Measurements from ENCODE around the gene CPED1.

The CPED1 gene

DNA sequence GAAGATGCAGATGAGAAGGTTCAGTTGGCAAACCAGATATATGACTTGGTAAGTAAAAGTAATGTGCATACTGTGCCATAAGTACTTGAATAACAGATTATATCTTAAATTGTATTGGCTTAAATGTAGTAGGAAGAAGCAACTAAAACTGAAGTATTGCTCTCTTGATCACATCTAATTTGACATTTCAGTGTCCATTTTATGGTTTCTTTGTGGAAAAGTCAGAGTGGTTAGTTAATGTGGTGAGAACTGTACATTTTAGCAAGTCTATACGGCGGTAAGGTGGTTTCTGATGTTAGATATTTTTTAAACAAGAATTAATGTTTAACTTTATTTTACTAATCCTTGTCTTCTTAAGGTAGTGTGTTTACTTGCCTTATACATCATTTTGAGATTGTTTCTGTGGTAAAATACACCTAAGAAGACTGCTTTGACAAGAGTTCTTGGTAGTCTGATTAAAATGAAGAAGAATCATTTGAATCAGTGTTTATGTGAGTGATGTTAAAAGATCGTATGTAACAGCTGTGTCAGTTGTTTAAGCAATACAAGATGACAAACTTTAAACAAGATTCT, 32.8 kb upstream of the CPED1 start:
- no peak overlapping the region for H3K9ac ChIP-seq (ENCODE audit: low read depth, low read length, poor library complexity)
- peaks cover 5 to 62% of the 10 kb centered on the region in 2 donors for H3K36me3 ChIP-seq (replicated peaks in 1 of 2; ENCODE audit: control insufficient read depth in 2 of 2, insufficient read depth in 2 of 2, low read length in 2 of 2)
- H3K4me3 ChIP-seq (ENCODE audit: low read length in 2 of 2): no peak overlapping the region
- no peak overlapping the region for H2AK5ac ChIP-seq (ENCODE audit: low read depth, low read length)
- H4K8ac ChIP-seq (ENCODE audit: low read depth, low read length): no peak overlapping the region
- no peaks in the 10 kb centered on the region for H3K27me3 ChIP-seq (ENCODE audit: control insufficient read depth in 3 of 3, insufficient read depth in 3 of 3, low read depth in 1 of 3, low read length in 3 of 3)
- H3K4ac ChIP-seq (ENCODE audit: low read length): no peak overlapping the region
- peaks cover 3% of the 10 kb centered on the region for H3K79me1 ChIP-seq (ENCODE audit: low read depth, low read length)
- no peak overlapping the region for H3K18ac ChIP-seq (ENCODE audit: low read length)
- H2BK15ac ChIP-seq (ENCODE audit: low read length): no peak overlapping the region
- no peak overlapping the region for H2BK12ac ChIP-seq (ENCODE audit: low read length)
- H3K4me2 ChIP-seq (ENCODE audit: insufficient read depth, low read length, poor library complexity, severe bottlenecking): no peak overlapping the region
- H4K91ac ChIP-seq (ENCODE audit: low read depth, low read length, poor library complexity): no peak overlapping the region
- no peak overlapping the region for H2BK120ac ChIP-seq (ENCODE audit: low read depth, low read length)
- H3K27ac ChIP-seq (replicated peaks; ENCODE audit: low read length): no peak overlapping the region
- no peak for DNase-seq (ENCODE audit: low spot score)
- H2BK5ac ChIP-seq (ENCODE audit: low read length): no peak overlapping the region
- no peak overlapping the region for H3K14ac ChIP-seq (ENCODE audit: low read length)
- peaks cover 3 to 6% of the 10 kb centered on the region in 2 donors for H3K4me1 ChIP-seq (ENCODE audit: control insufficient read depth in 2 of 2, insufficient read depth in 1 of 2, low read depth in 1 of 2, low read length in 2 of 2)
- H2AFZ ChIP-seq (ENCODE audit: low read length): no peak overlapping the region
- no peaks in the 10 kb centered on the region for H3K9me3 ChIP-seq (replicated peaks in 1 of 2; ENCODE audit: control insufficient read depth in 2 of 2, insufficient read depth in 1 of 2, low read depth in 1 of 2, low read length in 2 of 2)
- no peak overlapping the region for H3K23ac ChIP-seq (ENCODE audit: low read depth, low read length, poor library complexity)
- no CpG with 5 or more reads among the region's 3 CpGs for WGBS, 2 donors (ENCODE audit: extremely low coverage in 2 of 2, insufficient read length in 2 of 2, insufficient replicate concordance in 1 of 2)

DNA sequence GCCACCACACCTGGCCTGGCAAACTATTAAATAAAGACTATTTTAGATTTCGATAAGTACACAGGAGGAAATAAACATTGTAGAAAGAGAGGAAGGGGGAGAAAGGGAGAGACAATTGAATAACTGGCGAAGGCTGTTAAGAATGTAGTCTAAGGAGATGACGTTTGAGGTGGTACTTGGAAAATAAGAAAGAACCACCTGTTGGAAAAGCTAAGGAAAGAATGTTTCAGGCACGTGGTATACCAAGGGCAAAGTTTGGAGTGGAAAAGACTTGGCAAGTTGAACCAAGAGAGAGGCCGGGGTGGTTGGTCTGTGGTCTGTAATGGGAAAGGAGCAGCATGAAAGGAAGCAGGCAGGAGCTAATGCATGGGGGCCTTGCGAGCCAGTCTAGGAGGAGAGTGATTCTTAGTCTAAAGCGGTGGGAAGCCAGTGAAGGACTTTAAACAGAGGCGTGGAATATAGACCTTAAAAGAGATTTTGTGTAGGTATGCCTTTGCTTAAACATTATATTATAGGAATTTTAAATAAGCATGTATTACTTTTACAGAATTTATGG, 28.5 kb upstream of the CPED1 start:
- Histone ChIP-seq H2BK120ac (ENCODE audit: low read depth, low read length) (no peak overlapping the region), H2AK5ac (ENCODE audit: low read depth, low read length) (no peak overlapping the region), H3K27ac (replicated peaks; ENCODE audit: low read length) (no peak overlapping the region), H3K9me3 (replicated peaks in 1 of 2; ENCODE audit: control insufficient read depth in 2 of 2, insufficient read depth in 1 of 2, low read depth in 1 of 2, low read length in 2 of 2) (no peaks in the 10 kb centered on the region), H3K79me1 (ENCODE audit: low read depth, low read length) (no peaks in the 10 kb centered on the region), H3K14ac (ENCODE audit: low read length) (no peak overlapping the region), H3K4me2 (ENCODE audit: insufficient read depth, low read length, poor library complexity, severe bottlenecking) (no peak overlapping the region), H3K18ac (ENCODE audit: low read length) (no peak overlapping the region), H3K23ac (ENCODE audit: low read depth, low read length, poor library complexity) (no peak overlapping the region), H3K36me3 (replicated peaks in 1 of 2; ENCODE audit: control insufficient read depth in 2 of 2, insufficient read depth in 2 of 2, low read length in 2 of 2) (peaks cover 2 to 39% of the 10 kb centered on the region in 2 donors), H3K9ac (ENCODE audit: low read depth, low read length, poor library complexity) (no peak overlapping the region), H2BK12ac (ENCODE audit: low read length) (no peak overlapping the region), H3K4me1 (ENCODE audit: control insufficient read depth in 2 of 2, insufficient read depth in 1 of 2, low read depth in 1 of 2, low read length in 2 of 2) (no peaks in the 10 kb centered on the region), H3K4ac (ENCODE audit: low read length) (no peak overlapping the region), H2AFZ (ENCODE audit: low read length) (no peak overlapping the region), H3K27me3 (ENCODE audit: control insufficient read depth in 3 of 3, insufficient read depth in 3 of 3, low read depth in 1 of 3, low read length in 3 of 3) (no peaks in the 10 kb centered on the region), H4K8ac (ENCODE audit: low read depth, low read length) (no peak overlapping the region), H3K4me3 (ENCODE audit: low read length in 2 of 2) (no peak overlapping the region), H4K91ac (ENCODE audit: low read depth, low read length, poor library complexity) (no peak overlapping the region), H2BK15ac (ENCODE audit: low read length) (no peak overlapping the region), H2BK5ac (ENCODE audit: low read length) (no peak overlapping the region)
- no peak for DNase-seq (ENCODE audit: low spot score)
- no CpG with 5 or more reads among the region's 8 CpGs for WGBS, 2 donors (ENCODE audit: extremely low coverage in 2 of 2, insufficient read length in 2 of 2, insufficient replicate concordance in 1 of 2)

DNA sequence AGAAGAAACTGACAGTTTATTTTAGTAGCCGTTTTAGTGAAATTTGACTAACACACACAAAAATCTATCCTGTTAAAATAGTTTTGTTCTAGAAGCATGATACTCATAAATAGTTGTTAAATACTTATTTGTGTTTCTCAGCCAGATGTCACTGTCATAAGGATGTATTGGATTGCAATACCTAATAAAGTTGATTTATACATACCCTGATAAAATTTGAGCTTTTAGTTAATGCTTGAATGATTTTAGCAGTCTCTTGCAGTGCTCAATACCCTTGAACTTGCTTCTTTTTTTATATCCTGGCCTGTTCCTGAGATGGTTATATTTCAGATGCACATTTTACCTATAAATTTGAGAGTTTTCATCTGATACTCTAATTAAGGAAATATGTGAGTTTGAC, 27.8 kb upstream of the CPED1 start:
- Histone ChIP-seq H3K27ac (replicated peaks; ENCODE audit: low read length) (no peak overlapping the region), H3K4me1 (ENCODE audit: control insufficient read depth in 2 of 2, insufficient read depth in 1 of 2, low read depth in 1 of 2, low read length in 2 of 2) (no peaks in the 10 kb centered on the region), H2BK12ac (ENCODE audit: low read length) (no peak overlapping the region), H3K4me3 (ENCODE audit: low read length in 2 of 2) (no peak overlapping the region), H2AK5ac (ENCODE audit: low read depth, low read length) (no peak overlapping the region), H3K23ac (ENCODE audit: low read depth, low read length, poor library complexity) (no peak overlapping the region), H3K79me1 (ENCODE audit: low read depth, low read length) (no peaks in the 10 kb centered on the region), H3K14ac (ENCODE audit: low read length) (no peak overlapping the region), H3K36me3 (replicated peaks in 1 of 2; ENCODE audit: control insufficient read depth in 2 of 2, insufficient read depth in 2 of 2, low read length in 2 of 2) (peaks cover 2 to 39% of the 10 kb centered on the region in 2 donors), H3K18ac (ENCODE audit: low read length) (no peak overlapping the region), H2BK5ac (ENCODE audit: low read length) (no peak overlapping the region), H4K91ac (ENCODE audit: low read depth, low read length, poor library complexity) (no peak overlapping the region), H2AFZ (ENCODE audit: low read length) (no peak overlapping the region), H3K9me3 (replicated peaks in 1 of 2; ENCODE audit: control insufficient read depth in 2 of 2, insufficient read depth in 1 of 2, low read depth in 1 of 2, low read length in 2 of 2) (no peaks in the 10 kb centered on the region), H2BK120ac (ENCODE audit: low read depth, low read length) (no peak overlapping the region), H3K27me3 (ENCODE audit: control insufficient read depth in 3 of 3, insufficient read depth in 3 of 3, low read depth in 1 of 3, low read length in 3 of 3) (no peaks in the 10 kb centered on the region), H4K8ac (ENCODE audit: low read depth, low read length) (no peak overlapping the region), H3K9ac (ENCODE audit: low read depth, low read length, poor library complexity) (no peak overlapping the region), H3K4me2 (ENCODE audit: insufficient read depth, low read length, poor library complexity, severe bottlenecking) (no peak overlapping the region), H3K4ac (ENCODE audit: low read length) (no peak overlapping the region), H2BK15ac (ENCODE audit: low read length) (no peak overlapping the region)
- no CpG with 5 or more reads among the region's 1 CpG for WGBS, 2 donors (ENCODE audit: extremely low coverage in 2 of 2, insufficient read length in 2 of 2, insufficient replicate concordance in 1 of 2)
- DNase-seq (ENCODE audit: low spot score): no peak

DNA sequence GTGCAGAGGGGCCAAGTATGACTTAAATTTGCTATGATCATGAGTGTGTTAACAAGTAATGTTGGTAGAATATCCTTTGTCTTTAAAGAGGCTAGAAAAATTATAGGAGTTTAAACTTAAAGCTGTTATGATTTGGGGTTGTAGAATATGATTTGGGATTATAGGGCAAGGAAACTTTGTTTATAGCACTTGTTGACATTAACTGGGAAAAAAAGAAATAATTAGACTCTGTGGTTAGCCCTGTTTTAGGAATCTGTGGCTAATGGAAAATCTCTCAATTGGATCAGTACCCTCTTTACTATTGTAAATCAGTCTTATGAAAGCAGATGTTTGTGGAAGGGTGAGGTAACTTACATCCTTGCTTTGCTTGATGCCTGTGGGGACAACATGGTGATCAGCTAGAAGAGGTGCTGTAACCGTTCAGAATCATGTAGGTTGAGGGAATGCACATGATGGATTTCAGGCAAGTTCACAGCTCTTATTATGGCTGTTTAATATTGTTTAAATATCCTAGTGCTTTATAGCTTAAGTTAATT, 26.8 kb upstream of the CPED1 start:
- H2BK120ac ChIP-seq (ENCODE audit: low read depth, low read length): no peak overlapping the region
- H4K8ac ChIP-seq (ENCODE audit: low read depth, low read length): no peak overlapping the region
- no peak overlapping the region for H4K91ac ChIP-seq (ENCODE audit: low read depth, low read length, poor library complexity)
- H3K79me1 ChIP-seq (ENCODE audit: low read depth, low read length): no peaks in the 10 kb centered on the region
- no peak overlapping the region for H2AFZ ChIP-seq (ENCODE audit: low read length)
- no peak overlapping the region for H2BK12ac ChIP-seq (ENCODE audit: low read length)
- H3K27ac ChIP-seq (replicated peaks; ENCODE audit: low read length): no peak overlapping the region
- no peak for DNase-seq (ENCODE audit: low spot score)
- H2BK5ac ChIP-seq (ENCODE audit: low read length): no peak overlapping the region
- H3K4me2 ChIP-seq (ENCODE audit: insufficient read depth, low read length, poor library complexity, severe bottlenecking): no peak overlapping the region
- no peak overlapping the region for H2AK5ac ChIP-seq (ENCODE audit: low read depth, low read length)
- H3K36me3 ChIP-seq (replicated peaks in 1 of 2; ENCODE audit: control insufficient read depth in 2 of 2, insufficient read depth in 2 of 2, low read length in 2 of 2): peaks cover 2 to 39% of the 10 kb centered on the region in 2 donors
- H3K4me3 ChIP-seq (ENCODE audit: low read length in 2 of 2): no peak overlapping the region
- no peak overlapping the region for H2BK15ac ChIP-seq (ENCODE audit: low read length)
- no peak overlapping the region for H3K18ac ChIP-seq (ENCODE audit: low read length)
- H3K14ac ChIP-seq (ENCODE audit: low read length): no peak overlapping the region
- H3K4ac ChIP-seq (ENCODE audit: low read length): no peak overlapping the region
- H3K27me3 ChIP-seq (ENCODE audit: control insufficient read depth in 3 of 3, insufficient read depth in 3 of 3, low read depth in 1 of 3, low read length in 3 of 3): no peaks in the 10 kb centered on the region
- no peaks in the 10 kb centered on the region for H3K9me3 ChIP-seq (replicated peaks in 1 of 2; ENCODE audit: control insufficient read depth in 2 of 2, insufficient read depth in 1 of 2, low read depth in 1 of 2, low read length in 2 of 2)
- no peak overlapping the region for H3K9ac ChIP-seq (ENCODE audit: low read depth, low read length, poor library complexity)
- H3K4me1 ChIP-seq (ENCODE audit: control insufficient read depth in 2 of 2, insufficient read depth in 1 of 2, low read depth in 1 of 2, low read length in 2 of 2): peaks cover 0 to 3% of the 10 kb centered on the region in 2 donors
- no peak overlapping the region for H3K23ac ChIP-seq (ENCODE audit: low read depth, low read length, poor library complexity)
- WGBS, 2 donors (ENCODE audit: extremely low coverage in 2 of 2, insufficient read length in 2 of 2, insufficient replicate concordance in 1 of 2): no CpG with 5 or more reads among the region's 1 CpG
